ENCODE measurements around the gene DAP. TPM values are rescaled to one million over a fixed set of nuclear protein-coding genes. Genes with fewer than 3 reads are reported as not detected.

Gene DAP
- total RNA-seq, 1 experiment from 2014 or later, result 138 TPM

GRCh38 chr5:10743951-10744350 lies 17.1 kb downstream of the DAP start:
- Mint-ChIP-seq H3K27ac (ENCODE audit: unreplicated experiment) (no peak overlapping the region), H3K9me3 (ENCODE audit: low read depth, unreplicated experiment) (peaks cover 13% of the 10 kb centered on the region), H3K27me3 (ENCODE audit: unreplicated experiment) (no peaks in the 10 kb centered on the region), H3K36me3 (ENCODE audit: insufficient read depth, unreplicated experiment) (peaks cover 68% of the 10 kb centered on the region), H3K4me1 (ENCODE audit: low read depth, unreplicated experiment) (peaks cover 22% of the 10 kb centered on the region), H3K4me3 (ENCODE audit: low read depth, unreplicated experiment) (no peak overlapping the region)
- intact Hi-C loops (cut with micrococcal nuclease; ENCODE audit: unreplicated experiment), result no loop called here
- no peak for TF ChIP-seq CTCF (IDR thresholded peaks at IDR 0.05; ENCODE audit: unreplicated experiment)
- CTCF ChIA-PET, result interaction anchor here (1.4 kb wide), 1 partner anchor 19 kb away, joined by 4 read pairs; no protein-coding TSS in a partner anchor
- no TSS peak for BruUV-seq (replicated peaks)
- no peak for DNase-seq

GRCh38 chr5:10743526-10743925 lies 17.5 kb downstream of the DAP start:
- H3K27me3 Mint-ChIP-seq (ENCODE audit: unreplicated experiment), result no peaks in the 10 kb centered on the region
- H3K4me1 Mint-ChIP-seq (ENCODE audit: low read depth, unreplicated experiment), result peaks cover 18% of the 10 kb centered on the region
- H3K4me3 Mint-ChIP-seq (ENCODE audit: low read depth, unreplicated experiment), result no peak overlapping the region
- DNase-seq, result no peak
- intact Hi-C loops (cut with micrococcal nuclease; ENCODE audit: unreplicated experiment), result no loop called here
- CTCF ChIA-PET, result interaction anchor here (1.4 kb wide), 1 partner anchor 18 kb away, joined by 4 read pairs; no protein-coding TSS in a partner anchor
- peaks cover 72% of the 10 kb centered on the region for H3K36me3 Mint-ChIP-seq (ENCODE audit: insufficient read depth, unreplicated experiment)
- H3K9me3 Mint-ChIP-seq (ENCODE audit: low read depth, unreplicated experiment), result peaks cover 13% of the 10 kb centered on the region
- no TSS peak for BruUV-seq (replicated peaks)
- no peak for TF ChIP-seq CTCF (IDR thresholded peaks at IDR 0.05; ENCODE audit: unreplicated experiment)
- H3K27ac Mint-ChIP-seq (ENCODE audit: unreplicated experiment), result no peak overlapping the region

GRCh38 chr5:10741661-10742060 lies 19.4 kb downstream of the DAP start:
- no peak for DNase-seq
- Mint-ChIP-seq H3K27me3 (ENCODE audit: unreplicated experiment) (no peaks in the 10 kb centered on the region), H3K27ac (ENCODE audit: unreplicated experiment) (no peak overlapping the region), H3K9me3 (ENCODE audit: low read depth, unreplicated experiment) (peaks cover 13% of the 10 kb centered on the region), H3K36me3 (ENCODE audit: insufficient read depth, unreplicated experiment) (peaks cover 79% of the 10 kb centered on the region), H3K4me3 (ENCODE audit: low read depth, unreplicated experiment) (no peak overlapping the region), H3K4me1 (ENCODE audit: low read depth, unreplicated experiment) (peaks cover 2% of the 10 kb centered on the region)
- no TSS peak for BruUV-seq (replicated peaks)
- TF ChIP-seq CTCF (IDR thresholded peaks at IDR 0.05; ENCODE audit: unreplicated experiment), result no peak
- CTCF ChIA-PET, result no interaction called here
- intact Hi-C loops (cut with micrococcal nuclease; ENCODE audit: unreplicated experiment), result no loop called here

GRCh38 chr5:10740384-10740783 lies 20.6 kb downstream of the DAP start:
- no peak for TF ChIP-seq CTCF (IDR thresholded peaks at IDR 0.05; ENCODE audit: unreplicated experiment)
- H3K27ac Mint-ChIP-seq (ENCODE audit: unreplicated experiment), result no peak overlapping the region
- H3K4me1 Mint-ChIP-seq (ENCODE audit: low read depth, unreplicated experiment), result peaks cover 9% of the 10 kb centered on the region
- peaks cover 11% of the 10 kb centered on the region for H3K9me3 Mint-ChIP-seq (ENCODE audit: low read depth, unreplicated experiment)
- intact Hi-C loops (cut with micrococcal nuclease; ENCODE audit: unreplicated experiment), result no loop called here
- CTCF ChIA-PET, result no interaction called here
- peaks cover 68% of the 10 kb centered on the region for H3K36me3 Mint-ChIP-seq (ENCODE audit: insufficient read depth, unreplicated experiment)
- no peaks in the 10 kb centered on the region for H3K27me3 Mint-ChIP-seq (ENCODE audit: unreplicated experiment)
- H3K4me3 Mint-ChIP-seq (ENCODE audit: low read depth, unreplicated experiment), result no peak overlapping the region
- no TSS peak for BruUV-seq (replicated peaks)
- no peak for DNase-seq

All from Calu3 (cell line).